HUES64 (cell line): ENCODE results near the gene KIF4A.

ENCODE experiments used
- H3K27ac ChIP-seq: 2 replicates; pipeline ENCODE4 v1.7.0; 2013; ENCODE audit warnings: low read depth, low read length, inconsistent platforms
- H3K27me3 ChIP-seq: 2 replicates; pipeline ENCODE4 v1.6.1; 2013; ENCODE audit warnings: mild to moderate bottlenecking, low read length; ENCODE audit not compliant: insufficient read depth
- H3K36me3 ChIP-seq: 2 replicates; pipeline ENCODE4 v1.6.1; 2013; ENCODE audit warnings: mild to moderate bottlenecking, low read length; ENCODE audit not compliant: insufficient read depth
- H3K4me1 ChIP-seq: 2 replicates; pipeline ENCODE4 v1.6.1; 2013; ENCODE audit warnings: mild to moderate bottlenecking, low read length, moderate library complexity; ENCODE audit not compliant: insufficient read depth
- H3K4me3 ChIP-seq: 2 replicates; pipeline ENCODE4 v1.5.1; 2013; ENCODE audit warnings: mild to moderate bottlenecking, low read length, moderate library complexity
- H3K9ac ChIP-seq: 2 replicates; pipeline ENCODE4 v1.6.1; 2013; ENCODE audit warnings: mild to moderate bottlenecking, low read depth, low read length
- H3K9me3 ChIP-seq: 2 replicates; pipeline ENCODE4 v1.6.1; 2013; ENCODE audit warnings: low read depth, low read length; ENCODE audit not compliant: insufficient read depth
- WGBS: fragments of 150-250, 120-280 bp; methylation state at CpG from one replicate; pipeline ENCODE4 v1.1.7; 2013; ENCODE audit warnings: missing lambda C conversion rate; 5-methylcytosine and 5-hydroxymethylcytosine counted together

Gene KIF4A

GRCh38 chrX:70442224-70442623 lies 152.3 kb downstream of the KIF4A start:
- H3K36me3 ChIP-seq, result no peaks in the 10 kb centered on the region
- H3K4me3 ChIP-seq, result no peak overlapping the region
- no peak overlapping the region for H3K9ac ChIP-seq
- 88% methylated on average over 6 of the region's 6 CpGs for WGBS
- no peaks in the 10 kb centered on the region for H3K9me3 ChIP-seq
- no peaks in the 10 kb centered on the region for H3K4me1 ChIP-seq
- no peak overlapping the region for H3K27ac ChIP-seq
- peaks cover 23% of the 10 kb centered on the region for H3K27me3 ChIP-seq

- WGBS, result 6% methylated on average over 20 of the region's 21 CpGs
- no peaks in the 10 kb centered on the region for H3K9me3 ChIP-seq
- H3K27ac ChIP-seq, result no peak within 1 kb of the TSS
- no peaks in the 10 kb centered on the region for H3K36me3 ChIP-seq
- H3K4me3 ChIP-seq, result peak within 1 kb of the TSS; percentile 39; the same call in 1 of the 2 replicates
- H3K27me3 ChIP-seq, result peaks cover 23% of the 10 kb centered on the region
- no peaks in the 10 kb centered on the region for H3K4me1 ChIP-seq
- no peak within 1 kb of the TSS for H3K9ac ChIP-seq
Measured at GRCh38 chrX:70444326-70444945, 154.5 kb downstream of the KIF4A start, which contains the start of gene DLG3. Gene DLG3, plus strand, starts transcription at chrX:70444835. Its CDS starts 367 bp downstream, at chrX:70445202.

- H3K4me1 ChIP-seq, result no peaks in the 10 kb centered on the region
- no peaks in the 10 kb centered on the region for H3K36me3 ChIP-seq
- H3K9me3 ChIP-seq, result no peaks in the 10 kb centered on the region
- H3K27me3 ChIP-seq, result peaks cover 23% of the 10 kb centered on the region
- peak overlapping the region; percentile 39; the same call in 1 of the 2 replicates for H3K4me3 ChIP-seq
- H3K27ac ChIP-seq, result no peak overlapping the region
- no peak overlapping the region for H3K9ac ChIP-seq
- WGBS, result 23% methylated on average over 55 of the region's 61 CpGs
Measured at GRCh38 chrX:70444946-70445656, 155.2 kb downstream of the KIF4A start.

GRCh38 chrX:70445951-70446350 lies 156.0 kb downstream of the KIF4A start:
- peaks cover 23% of the 10 kb centered on the region for H3K27me3 ChIP-seq
- no peaks in the 10 kb centered on the region for H3K9me3 ChIP-seq
- H3K36me3 ChIP-seq, result no peaks in the 10 kb centered on the region
- no peak overlapping the region for H3K27ac ChIP-seq
- H3K4me1 ChIP-seq, result no peaks in the 10 kb centered on the region
- no peak overlapping the region for H3K9ac ChIP-seq
- 87% methylated on average over 9 of the region's 9 CpGs for WGBS
- H3K4me3 ChIP-seq, result no peak overlapping the region

- Histone ChIP-seq H3K36me3 (no peaks in the 10 kb centered on the region), H3K4me3 (no peak overlapping the region), H3K27me3 (peaks cover 23% of the 10 kb centered on the region), H3K9ac (no peak overlapping the region), H3K9me3 (no peaks in the 10 kb centered on the region), H3K4me1 (peaks cover 1% of the 10 kb centered on the region; the same call in 1 of the 2 replicates), H3K27ac (no peak overlapping the region)
- WGBS, result 90% methylated on average over 16 of the region's 16 CpGs
Measured at GRCh38 chrX:70446380-70447350, 156.8 kb downstream of the KIF4A start.

DNA sequence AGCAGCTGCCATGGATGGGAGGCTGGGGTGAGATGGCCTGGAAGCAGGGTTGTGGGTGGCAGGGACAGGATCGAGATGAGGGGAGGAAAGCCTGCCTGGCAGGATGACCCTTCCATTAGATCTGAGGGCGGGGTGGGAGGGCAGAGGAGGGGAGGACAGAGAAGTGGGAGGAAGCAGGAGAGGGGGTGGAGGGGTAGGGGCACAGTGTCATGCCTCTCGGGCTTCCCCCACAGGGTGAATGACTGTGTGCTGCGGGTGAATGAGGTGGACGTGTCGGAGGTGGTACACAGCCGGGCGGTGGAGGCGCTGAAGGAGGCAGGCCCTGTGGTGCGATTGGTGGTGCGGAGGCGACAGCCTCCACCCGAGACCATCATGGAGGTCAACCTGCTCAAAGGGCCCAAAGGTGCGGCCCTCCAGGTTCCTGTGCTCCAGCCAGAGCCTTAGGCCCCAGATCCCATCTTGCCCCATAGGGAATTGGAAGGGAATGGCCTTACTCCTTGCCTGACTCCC lies 159.6 kb downstream of the KIF4A start:
- Histone ChIP-seq H3K4me3 (no peak overlapping the region), H3K27ac (no peak overlapping the region), H3K4me1 (peaks cover 7% of the 10 kb centered on the region; the same call in 1 of the 2 replicates), H3K9me3 (no peaks in the 10 kb centered on the region), H3K36me3 (no peaks in the 10 kb centered on the region), H3K27me3 (peaks cover 14% of the 10 kb centered on the region), H3K9ac (no peak overlapping the region)
- 90% methylated on average over 14 of the region's 14 CpGs for WGBS

DNA sequence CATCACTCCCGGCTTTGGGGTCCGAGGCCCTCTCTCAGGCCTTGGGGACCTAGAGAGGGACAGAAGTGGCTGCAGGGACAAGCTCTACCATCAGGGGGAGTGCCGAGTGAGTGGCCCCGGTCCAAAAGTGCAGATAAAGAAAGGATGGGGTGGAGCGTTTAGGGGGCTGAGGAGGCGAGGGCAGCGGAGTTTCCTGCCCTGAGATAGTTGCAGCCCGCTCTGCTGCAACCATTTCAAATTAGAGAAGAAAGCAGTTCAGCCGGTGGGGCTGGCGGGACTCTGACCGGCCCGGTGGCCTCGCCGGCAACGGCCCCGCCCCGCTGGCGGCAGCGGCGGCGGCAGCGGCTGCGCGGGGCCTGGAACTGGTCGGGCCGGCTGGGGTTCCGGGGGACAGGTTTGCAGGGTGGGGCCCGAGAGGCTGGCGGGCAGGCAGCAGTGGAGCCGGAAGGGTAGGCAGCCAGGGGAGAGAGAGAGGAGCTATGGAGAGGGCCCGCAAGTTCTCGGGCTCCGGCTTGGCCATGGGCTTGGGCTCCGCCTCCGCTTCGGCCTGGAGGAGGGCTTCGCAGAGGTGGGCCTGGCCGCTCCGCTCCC lies 162.3 kb downstream of the KIF4A start:
- peaks cover 17% of the 10 kb centered on the region; the same call in 1 of the 2 replicates for H3K4me1 ChIP-seq
- H3K27ac ChIP-seq, result no peak overlapping the region
- peaks cover 9% of the 10 kb centered on the region; the same call in 1 of the 2 replicates for H3K36me3 ChIP-seq
- WGBS, result 3% methylated on average over 39 of the region's 39 CpGs
- H3K4me3 ChIP-seq, result peak overlapping the region; percentile 63
- no peaks in the 10 kb centered on the region for H3K9me3 ChIP-seq
- H3K27me3 ChIP-seq, result no peaks in the 10 kb centered on the region
- H3K9ac ChIP-seq, result peak overlapping the region; percentile 61

- Histone ChIP-seq H3K36me3 (peaks cover 9% of the 10 kb centered on the region; the same call in 1 of the 2 replicates), H3K9ac (peak overlapping the region; percentile 61; the same call in 1 of the 2 replicates), H3K27ac (no peak overlapping the region), H3K9me3 (no peaks in the 10 kb centered on the region), H3K4me3 (peak overlapping the region; percentile 63), H3K4me1 (peaks cover 17% of the 10 kb centered on the region; the same call in 1 of the 2 replicates), H3K27me3 (no peaks in the 10 kb centered on the region)
- 85% methylated on average over 5 of the region's 5 CpGs for WGBS
Measured at GRCh38 chrX:70453024-70453618, 163.2 kb downstream of the KIF4A start.

DNA sequence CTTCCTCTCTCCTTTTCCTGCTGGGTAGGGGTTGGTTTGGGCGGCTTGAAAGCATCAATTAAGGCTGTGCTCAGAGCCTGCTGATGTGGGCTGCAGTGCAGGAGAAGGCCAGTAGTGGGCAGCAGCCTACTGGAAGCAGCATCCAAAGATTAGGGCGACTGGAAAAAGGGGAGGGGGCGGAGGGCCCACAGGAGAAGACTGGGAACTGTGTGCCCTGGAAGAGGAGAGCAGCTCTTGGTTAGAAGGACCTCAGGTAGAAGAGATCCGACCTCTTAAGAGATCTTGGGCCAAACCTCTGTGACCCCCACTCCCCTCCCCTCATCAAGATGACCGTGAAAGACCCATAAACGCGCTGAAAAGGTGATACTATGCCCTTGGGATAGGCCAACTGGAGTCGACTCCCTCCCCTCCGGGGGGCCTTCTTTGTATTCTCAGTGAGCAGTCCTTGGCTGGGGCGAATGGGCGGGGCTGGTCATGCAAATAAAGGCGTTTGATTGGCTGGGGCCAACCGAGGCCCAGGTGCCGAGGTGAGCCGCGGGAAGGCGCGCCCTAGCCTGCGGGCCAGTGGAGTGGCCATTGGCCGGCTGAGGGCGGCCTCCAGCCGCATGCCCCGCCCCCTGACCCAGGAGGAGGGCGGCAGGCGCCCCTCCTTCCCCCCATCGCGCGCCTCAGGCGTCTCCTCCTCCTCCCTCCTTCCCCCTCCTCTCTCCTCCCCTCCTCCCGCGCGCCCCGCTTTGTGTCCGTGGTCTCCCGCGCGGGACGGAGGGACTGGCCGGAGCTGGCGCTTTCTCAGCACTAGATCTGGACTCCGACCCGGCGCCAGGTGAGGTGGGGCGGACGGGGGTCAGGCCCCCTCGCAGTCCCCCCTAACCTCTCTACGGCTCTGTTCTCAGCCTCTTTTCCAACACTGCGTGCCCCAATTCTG lies 164.8 kb downstream of the KIF4A start:
- peaks cover 24% of the 10 kb centered on the region for H3K36me3 ChIP-seq
- peak overlapping the region; percentile 97 for H3K9ac ChIP-seq
- H3K27me3 ChIP-seq, result no peaks in the 10 kb centered on the region
- peak overlapping the region; percentile 88 for H3K27ac ChIP-seq
- under 1% methylated on average over 48 of the region's 48 CpGs for WGBS
- peak overlapping the region; percentile 82 for H3K4me3 ChIP-seq
- no peaks in the 10 kb centered on the region for H3K9me3 ChIP-seq
- peaks cover 17% of the 10 kb centered on the region; the same call in 1 of the 2 replicates for H3K4me1 ChIP-seq
